Suprapubic skin (tissue), 3 donors: Measurements from ENCODE around the gene TXNIP.

Source experiments
- EP300 ChIP-seq: sonication (generic); formaldehyde crosslinking; IDR thresholded peaks from one replicate; pipeline ENCODE4 v1.6.1; 2017; ENCODE audit warnings: antibody characterized with exemption
- POLR2A ChIP-seq, 2 donors: fragments of 450-650 bp; IDR thresholded peaks; one replicate each; pipeline ENCODE4 v1.6.1; 2017; ENCODE audit warnings: antibody characterized with exemption in 2 of 2, mild to moderate bottlenecking in 2 of 2, moderate library complexity in 2 of 2
- TF ChIP-seq, protein P1 (sequence below), 2 donors: fragments of 200-600 bp in 1 of 2; fragments of 450-650 bp in 1 of 2; sonication (generic) in 1 of 2; IDR thresholded peaks; one replicate each; pipeline ENCODE4 v1.5.1; 2016 to 2019; ENCODE audit warnings: antibody characterized with exemption in 2 of 2, mild to moderate bottlenecking in 1 of 2, moderate library complexity in 1 of 2

DNA sequence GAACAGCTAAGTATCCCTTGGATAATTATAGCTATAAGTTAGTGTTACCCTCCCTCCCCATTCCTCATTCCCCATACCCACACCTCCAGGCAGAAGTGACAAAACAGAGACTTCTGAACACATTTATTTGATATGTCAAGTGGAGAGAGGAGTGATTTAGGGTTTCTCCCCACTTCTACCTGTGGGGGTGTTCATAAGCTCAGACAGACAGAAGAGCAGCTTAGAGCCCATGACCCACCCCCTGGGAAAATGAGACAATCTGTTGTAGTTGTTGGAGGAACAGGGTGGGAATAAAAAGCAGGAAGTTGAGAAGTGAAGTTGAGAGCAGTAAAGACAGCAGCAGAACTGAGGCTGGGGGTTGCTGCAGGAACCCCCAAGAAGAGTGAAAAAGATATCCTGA, 37.0 kb downstream of the TXNIP start:
- TF ChIP-seq, protein P1, sequence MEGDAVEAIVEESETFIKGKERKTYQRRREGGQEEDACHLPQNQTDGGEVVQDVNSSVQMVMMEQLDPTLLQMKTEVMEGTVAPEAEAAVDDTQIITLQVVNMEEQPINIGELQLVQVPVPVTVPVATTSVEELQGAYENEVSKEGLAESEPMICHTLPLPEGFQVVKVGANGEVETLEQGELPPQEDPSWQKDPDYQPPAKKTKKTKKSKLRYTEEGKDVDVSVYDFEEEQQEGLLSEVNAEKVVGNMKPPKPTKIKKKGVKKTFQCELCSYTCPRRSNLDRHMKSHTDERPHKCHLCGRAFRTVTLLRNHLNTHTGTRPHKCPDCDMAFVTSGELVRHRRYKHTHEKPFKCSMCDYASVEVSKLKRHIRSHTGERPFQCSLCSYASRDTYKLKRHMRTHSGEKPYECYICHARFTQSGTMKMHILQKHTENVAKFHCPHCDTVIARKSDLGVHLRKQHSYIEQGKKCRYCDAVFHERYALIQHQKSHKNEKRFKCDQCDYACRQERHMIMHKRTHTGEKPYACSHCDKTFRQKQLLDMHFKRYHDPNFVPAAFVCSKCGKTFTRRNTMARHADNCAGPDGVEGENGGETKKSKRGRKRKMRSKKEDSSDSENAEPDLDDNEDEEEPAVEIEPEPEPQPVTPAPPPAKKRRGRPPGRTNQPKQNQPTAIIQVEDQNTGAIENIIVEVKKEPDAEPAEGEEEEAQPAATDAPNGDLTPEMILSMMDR (IDR thresholded peaks at IDR 0.05), result no peak
- TF ChIP-seq POLR2A (IDR thresholded peaks at IDR 0.05) (no peak), EP300 (no peak)
